GM13976 (cell line): ENCODE results near the gene CYTH2.

Experiments used
- DNase-seq: peaks from one replicate; pipeline ENCODE4 v3.0.0; 2012; ENCODE audit warnings: low spot score
- CTCF ChIP-seq: IDR thresholded peaks from 2 replicates; pipeline ENCODE4 v1.5.1; 2012; ENCODE audit warnings: borderline replicate concordance, mild to moderate bottlenecking; ENCODE audit not compliant: insufficient read depth; ENCODE audit errors: extremely low read depth, missing control alignments, control extremely low read depth
- in situ Hi-C: fragments of 300-500 bp; cut with MboI; formaldehyde crosslinking; loops from one replicate; pipeline ENCODE4 v1.12.0; 2022; ENCODE audit warnings: low sequenced_read_pairs, mixed read lengths, inconsistent platforms; ENCODE audit not compliant: unreplicated experiment

The CYTH2 gene

GRCh38 chr19:48493718-48494401, 24.7 kb downstream of the CYTH2 start:
- in situ Hi-C loops, result no loop called here

DNA sequence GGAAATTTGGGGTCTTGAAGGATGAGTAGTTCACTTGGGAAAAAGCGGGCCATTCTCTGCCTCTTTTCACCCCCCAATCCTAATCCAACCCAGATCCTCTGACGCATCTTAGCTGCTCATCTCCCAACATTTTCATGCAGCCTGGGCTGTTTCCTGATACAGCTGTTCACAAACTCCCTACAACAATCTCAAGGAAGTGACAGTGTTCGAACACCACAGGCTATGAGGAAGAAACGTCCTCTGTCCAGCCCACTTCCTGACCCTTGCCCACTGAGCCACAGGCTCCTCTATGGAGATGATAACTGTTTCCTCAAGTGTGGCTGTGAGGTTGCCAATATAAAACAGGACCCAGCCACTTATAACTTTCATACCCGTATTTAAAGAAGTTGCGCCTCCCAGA, 26.2 kb downstream of the CYTH2 start:
- in situ Hi-C loops, result no loop called here
- no peak for DNase-seq
- TF ChIP-seq CTCF, result no peak

More at GRCh38 chr19:48493718-48494401, 24.7 kb downstream of the CYTH2 start:
- TF ChIP-seq CTCF, result no peak
- no peak for DNase-seq

- in situ Hi-C loops, result no loop called here
- no peak for TF ChIP-seq CTCF
Measured at GRCh38 chr19:48496959-48497727, 28.0 kb downstream of the CYTH2 start.

GRCh38 chr19:48497728-48498594, 28.8 kb downstream of the CYTH2 start:
- no peak for DNase-seq
- in situ Hi-C loops, result no loop called here

More at GRCh38 chr19:48496959-48497727, 28.0 kb downstream of the CYTH2 start:
- no peak for DNase-seq

DNA sequence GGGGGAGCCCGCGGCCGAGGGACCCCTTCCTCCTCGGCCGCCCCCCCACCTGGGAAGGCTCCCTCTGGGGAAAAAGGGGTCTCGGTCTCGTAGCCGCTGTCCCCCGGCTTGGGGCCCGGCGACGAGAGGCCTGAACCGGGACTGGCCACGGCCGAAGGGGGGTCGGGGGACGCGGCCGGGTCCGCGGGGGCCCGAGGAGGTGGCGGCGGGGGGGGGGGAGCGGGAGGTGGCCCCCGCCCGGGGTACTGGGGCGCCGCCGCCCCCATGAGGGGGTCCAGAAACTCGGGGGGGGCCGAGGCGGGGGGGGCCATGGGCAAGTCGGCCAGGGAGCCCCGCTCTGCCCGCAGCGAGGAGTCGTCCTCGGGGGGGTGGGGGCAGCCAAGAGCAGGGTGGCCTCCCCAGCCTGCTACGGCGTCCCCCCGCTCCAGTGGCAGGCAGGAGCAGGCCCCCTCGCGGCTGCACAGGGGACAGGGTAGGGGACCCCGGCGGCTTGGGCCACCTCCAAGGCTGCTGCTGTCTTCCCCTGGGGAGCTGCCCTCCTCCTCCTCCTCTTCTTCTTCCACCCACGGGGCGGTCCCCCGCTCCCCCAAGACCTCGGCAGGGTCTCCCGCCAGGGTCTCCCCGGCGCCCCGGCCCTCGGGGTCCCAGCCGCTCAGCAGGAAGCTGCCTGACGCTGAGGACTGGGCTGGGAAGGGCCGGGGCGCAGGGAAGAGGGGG, 29.6 kb downstream of the CYTH2 start:
- DNase-seq, result no peak
- in situ Hi-C loops, result no loop called here
- no peak for TF ChIP-seq CTCF

More at GRCh38 chr19:48497728-48498594, 28.8 kb downstream of the CYTH2 start:
- no peak for TF ChIP-seq CTCF

DNA sequence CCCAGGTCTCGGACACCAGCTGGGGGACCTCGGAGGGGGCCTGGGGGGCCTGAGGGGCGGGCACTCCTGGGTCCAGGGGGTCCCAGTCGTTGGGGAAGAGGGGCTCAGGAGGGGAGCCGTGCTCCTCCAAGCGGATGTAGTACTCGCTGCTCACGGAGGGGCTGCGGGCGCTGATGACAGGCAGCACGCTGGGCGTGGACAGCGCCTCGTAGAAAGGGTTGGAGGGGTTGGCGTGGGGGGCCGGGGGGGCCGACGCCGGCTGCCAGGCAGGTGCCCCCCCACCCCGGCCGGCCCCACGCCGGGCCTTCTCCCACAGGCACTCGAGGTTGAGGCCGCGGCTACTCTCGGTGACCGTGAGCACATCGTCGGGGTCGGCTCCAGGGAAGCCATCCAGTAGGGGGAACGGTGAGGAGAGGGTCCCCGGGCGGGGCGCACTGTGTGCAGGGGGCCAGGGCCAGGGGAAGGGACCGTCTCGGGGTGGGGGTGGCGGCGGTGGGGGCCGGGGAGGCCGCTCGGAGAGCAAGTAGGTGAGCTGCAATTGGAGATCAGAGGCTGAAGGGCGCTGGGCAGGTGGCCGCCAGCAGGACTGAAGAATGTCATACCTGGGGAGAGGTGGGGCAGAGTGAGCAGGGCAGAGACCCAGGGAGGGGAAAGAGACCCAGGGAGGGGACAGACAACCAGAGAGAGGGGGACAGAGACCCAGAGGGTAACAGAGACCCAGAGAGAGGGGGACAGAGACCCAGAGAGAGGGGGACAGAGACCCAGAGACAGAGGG, 30.3 kb downstream of the CYTH2 start:
- TF ChIP-seq CTCF, result no peak

More for the DNA sequence above, 30.3 kb downstream of the CYTH2 start:
- in situ Hi-C loops, result no loop called here
- no peak for DNase-seq
